Non-pigmented ciliary epithelial cell (primary cell): ENCODE results near the gene LGALS16.
"Not testable (repeated sequence)": the region's sequence is repeated elsewhere in the genome, so short reads cannot be mapped to it uniquely, and the experiment has no call there.

ENCODE experiments used
- DNase-seq: peaks from one replicate; pipeline ENCODE4 v3.0.0-alpha.2; 2010; ENCODE audit warnings: low read depth

Gene LGALS16

GRCh38 chr19:39677961-39678889 is 22.5 kb downstream of the LGALS16 start:
- no peak for DNase-seq

GRCh38 chr19:39679056-39679790 is 23.5 kb downstream of the LGALS16 start:
- DNase-seq: no peak

GRCh38 chr19:39679791-39680168 is 24.1 kb downstream of the LGALS16 start:
- no peak for DNase-seq

- no peak for DNase-seq
Observed at GRCh38 chr19:39680593-39680992, 24.9 kb downstream of the LGALS16 start.

GRCh38 chr19:39681416-39681815 is 25.7 kb downstream of the LGALS16 start:
- no peak for DNase-seq

GRCh38 chr19:39684267-39684666 is 28.6 kb downstream of the LGALS16 start:
- no peak for DNase-seq

GRCh38 chr19:39686739-39687138 is 31.0 kb downstream of the LGALS16 start:
- no peak for DNase-seq

- DNase-seq: not testable (repeated sequence)
Observed at GRCh38 chr19:39688637-39689036, 32.9 kb downstream of the LGALS16 start.

- no peak for DNase-seq
Observed at GRCh38 chr19:39692166-39692565, 36.5 kb downstream of the LGALS16 start.

- no peak for DNase-seq
Observed at GRCh38 chr19:39692822-39693221, 37.1 kb downstream of the LGALS16 start.

GRCh38 chr19:39695759-39696158 is 40.0 kb downstream of the LGALS16 start:
- DNase-seq: no peak

- no peak for DNase-seq
Observed at GRCh38 chr19:39696387-39696786, 40.7 kb downstream of the LGALS16 start.

- DNase-seq: no peak
Observed at GRCh38 chr19:39698535-39698934, 42.8 kb downstream of the LGALS16 start.

- DNase-seq: no peak
Observed at GRCh38 chr19:39701291-39701690, 45.6 kb downstream of the LGALS16 start.

GRCh38 chr19:39704181-39705044 is 48.7 kb downstream of the LGALS16 start, which contains the start of gene LGALS14:
Gene LGALS14 (plus strand): TSS chr19:39704481. CDS start chr19:39704529, 48 bp downstream.
- no peak for DNase-seq

GRCh38 chr19:39705578-39706188 is 50.0 kb downstream of the LGALS16 start:
- no peak for DNase-seq

GRCh38 chr19:39708594-39708993 is 52.9 kb downstream of the LGALS16 start:
- DNase-seq: no peak

GRCh38 chr19:39709026-39709872 is 53.5 kb downstream of the LGALS16 start:
- DNase-seq: no peak
